AG10803 (cell line): ENCODE measurements around the gene CHRNA5.
"Not testable (repeated sequence)": the region's sequence is repeated elsewhere in the genome, so short reads cannot be mapped to it uniquely, and the experiment has no call there.

ENCODE experiments used
- DNase-seq: peaks from one replicate; pipeline ENCODE4 v3.0.0; 2010; ENCODE audit warnings: low read depth
- H3K4me3 ChIP-seq: 2 replicates; pipeline ENCODE4 v1.5.1; 2011; ENCODE audit warnings: mild to moderate bottlenecking, low read length, control low read depth
- CTCF ChIP-seq: conservative IDR thresholded peaks from 2 replicates; pipeline ENCODE4 v1.5.1; 2011; ENCODE audit warnings: mild to moderate bottlenecking, low read length, control low read depth, inconsistent platforms

Gene CHRNA5

GRCh38 chr15:78538358-78538757 is 27.0 kb upstream of the CHRNA5 start:
- no peak overlapping the region for H3K4me3 ChIP-seq
- no peak for DNase-seq
- no peak for TF ChIP-seq CTCF

DNA sequence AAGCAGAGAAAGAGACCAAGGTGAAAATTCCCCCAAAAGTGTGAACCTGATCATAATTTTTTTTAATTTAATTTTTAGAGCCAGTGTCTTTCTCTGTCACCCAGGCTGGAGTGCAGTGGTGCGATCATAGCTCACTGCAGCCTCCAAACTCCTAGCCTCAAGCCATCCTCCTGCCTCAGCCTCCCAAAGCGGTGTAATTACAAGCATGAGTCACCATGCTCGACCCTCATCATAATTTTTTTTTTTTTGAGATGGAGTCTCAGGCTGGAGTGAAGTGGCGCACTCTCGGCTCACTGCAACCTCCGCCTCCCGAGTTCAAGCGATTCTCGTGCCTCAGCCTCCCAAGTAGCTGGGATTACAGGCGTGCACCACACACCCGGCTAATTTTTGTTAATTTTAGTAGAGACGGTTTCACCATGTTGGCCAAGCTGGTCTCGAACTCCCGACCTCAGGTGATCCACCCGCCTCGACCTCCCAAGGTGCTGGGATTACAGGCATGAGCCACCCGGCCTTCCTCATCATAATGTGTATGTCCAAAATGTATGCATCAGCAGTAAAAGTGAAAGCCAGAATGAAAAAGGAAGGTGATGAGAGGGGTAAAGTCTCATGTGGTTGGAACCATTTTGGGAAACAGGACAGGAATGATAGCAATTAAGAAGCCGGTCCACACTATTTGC is 25.7 kb upstream of the CHRNA5 start:
- not testable (repeated sequence) for DNase-seq
- H3K4me3 ChIP-seq: peak overlapping the region; percentile 76

- DNase-seq: peak; percentile 76
- no peak for TF ChIP-seq CTCF
- H3K4me3 ChIP-seq: peak within 1 kb of the TSS; percentile 76
These were observed 25.0 kb upstream of the CHRNA5 start, which contains the start of gene PSMA4 for GRCh38 chr15:78540141-78540870. Gene PSMA4, plus strand, starts transcription at chr15:78540444. Its CDS starts 1,484 bp downstream, at chr15:78541928.

DNA sequence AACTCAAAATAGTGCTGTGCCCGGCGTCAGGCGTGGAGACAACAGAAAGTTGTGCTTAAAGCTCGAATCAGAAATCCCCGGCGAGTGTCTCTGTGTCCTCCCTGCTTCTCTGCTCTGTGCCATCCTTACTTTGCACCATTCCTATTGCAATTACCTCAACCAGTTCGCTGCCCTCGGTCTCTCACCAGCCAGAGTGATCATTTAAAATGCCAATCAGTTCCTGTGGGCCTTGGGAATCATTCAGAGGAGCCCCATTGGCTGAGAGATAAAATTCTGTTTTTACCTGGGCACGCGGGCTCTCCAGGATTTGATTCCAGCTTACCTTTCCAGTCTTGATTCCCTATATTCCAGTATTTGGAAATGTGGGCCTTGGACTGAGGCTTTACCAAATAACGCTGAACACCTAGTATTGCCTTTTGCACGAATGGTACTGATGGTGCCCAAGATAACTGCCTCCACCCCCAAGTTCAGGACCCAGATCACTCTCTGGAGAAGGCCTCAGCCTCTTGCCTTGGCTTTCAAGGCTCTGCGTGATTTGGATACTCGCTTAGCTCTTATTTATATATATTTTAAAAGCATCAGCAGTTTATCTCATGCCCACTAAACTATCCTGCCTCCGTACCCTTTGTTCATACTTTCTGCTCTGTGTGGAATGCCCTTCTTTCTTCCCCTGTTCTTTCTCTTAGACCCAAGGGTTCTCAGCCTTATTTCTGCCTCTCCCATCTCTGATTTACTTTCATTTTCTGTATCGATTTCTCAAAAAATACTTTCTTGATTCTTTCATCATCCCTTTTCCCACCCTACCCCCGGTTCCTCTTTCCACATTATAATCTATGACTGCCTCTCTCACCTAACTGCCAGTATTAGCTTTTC is 24.2 kb upstream of the CHRNA5 start:
- DNase-seq: peak; percentile 5
- no peak for TF ChIP-seq CTCF

GRCh38 chr15:78541744-78542034 is 23.6 kb upstream of the CHRNA5 start:
- no peak for TF ChIP-seq CTCF
- peak overlapping the region; percentile 76 for H3K4me3 ChIP-seq
- DNase-seq: no peak

More for the DNA sequence above, 24.2 kb upstream of the CHRNA5 start:
- peak overlapping the region; percentile 76 for H3K4me3 ChIP-seq

- TF ChIP-seq CTCF: no peak
- no peak for DNase-seq
- no peak overlapping the region for H3K4me3 ChIP-seq
These were observed 22.7 kb upstream of the CHRNA5 start for GRCh38 chr15:78542647-78543046.

DNA sequence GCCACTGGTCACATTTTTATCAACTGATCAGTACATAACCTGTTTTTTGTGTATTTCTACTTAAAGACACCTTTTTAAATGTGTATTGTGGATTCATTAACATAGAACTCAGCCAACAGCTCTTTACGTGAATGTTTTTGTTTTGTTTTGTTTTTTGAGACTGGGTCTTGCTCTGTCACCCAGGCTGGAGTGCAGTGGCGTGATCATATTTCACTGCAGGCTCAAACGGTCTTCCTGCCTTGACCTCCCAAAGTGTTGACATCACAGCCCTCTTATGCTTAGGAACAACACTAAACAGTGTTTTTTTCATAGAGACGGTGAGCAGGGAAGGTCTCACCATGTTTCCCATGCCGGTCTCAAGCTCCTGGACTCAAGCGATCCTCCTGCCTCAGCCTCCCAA is 15.1 kb upstream of the CHRNA5 start:
- no peak for TF ChIP-seq CTCF
- H3K4me3 ChIP-seq: no peak overlapping the region
- no peak for DNase-seq
